RWPE2 (cell line): ENCODE results near the gene INSYN2B.

ENCODE experiments used
- ATAC-seq: fragments of 200-7000 bp; cut with Tn5 transposase; 3 replicates; pipeline ENCODE4 v1.9.1; 2021; ENCODE audit warnings: low read depth
- DNase-seq: peaks from one replicate; pipeline ENCODE4 v3.0.0-alpha.2; 2020; ENCODE audit warnings: low spot score
- H3K27ac ChIP-seq: fragments of 450-650 bp; 2 replicates; pipeline ENCODE4 v1.5.1; 2017; ENCODE audit warnings: mild to moderate bottlenecking; ENCODE audit not compliant: poor library complexity, severe bottlenecking
- H3K27me3 ChIP-seq: fragments of 250-450 bp; sonication (Bioruptor Pico); 2 replicates; pipeline ENCODE4 v1.5.1; 2021; ENCODE audit warnings: mild to moderate bottlenecking, moderate library complexity; ENCODE audit not compliant: insufficient read depth, poor library complexity, severe bottlenecking
- H3K36me3 ChIP-seq: fragments of 250-450 bp; sonication (Bioruptor Pico); 2 replicates; pipeline ENCODE4 v1.5.1; 2020; ENCODE audit warnings: low read depth, mild to moderate bottlenecking, moderate library complexity
- H3K4me1 ChIP-seq: fragments of 250-450 bp; sonication (Bioruptor Pico); 2 replicates; pipeline ENCODE4 v1.5.1; 2021; ENCODE audit warnings: mild to moderate bottlenecking, moderate library complexity; ENCODE audit not compliant: insufficient read depth, poor library complexity, severe bottlenecking
- H3K4me3 ChIP-seq: fragments of 250-450 bp; sonication (Bioruptor Pico); 2 replicates; pipeline ENCODE4 v1.5.1; 2021; ENCODE audit warnings: mild to moderate bottlenecking, moderate library complexity; ENCODE audit not compliant: severe bottlenecking
- H3K9me3 ChIP-seq: fragments of 250-450 bp; sonication (Bioruptor Pico); 2 replicates; pipeline ENCODE4 v1.5.1; 2021; ENCODE audit warnings: mild to moderate bottlenecking, moderate library complexity; ENCODE audit not compliant: severe bottlenecking
- TF ChIP-seq, protein P1 (sequence below): fragments of 450-650 bp; IDR thresholded peaks from one replicate; pipeline ENCODE4 v1.5.1; 2017; ENCODE audit warnings: mild to moderate bottlenecking, moderate library complexity; ENCODE audit not compliant: poor library complexity, severe bottlenecking

The INSYN2B gene

DNA sequence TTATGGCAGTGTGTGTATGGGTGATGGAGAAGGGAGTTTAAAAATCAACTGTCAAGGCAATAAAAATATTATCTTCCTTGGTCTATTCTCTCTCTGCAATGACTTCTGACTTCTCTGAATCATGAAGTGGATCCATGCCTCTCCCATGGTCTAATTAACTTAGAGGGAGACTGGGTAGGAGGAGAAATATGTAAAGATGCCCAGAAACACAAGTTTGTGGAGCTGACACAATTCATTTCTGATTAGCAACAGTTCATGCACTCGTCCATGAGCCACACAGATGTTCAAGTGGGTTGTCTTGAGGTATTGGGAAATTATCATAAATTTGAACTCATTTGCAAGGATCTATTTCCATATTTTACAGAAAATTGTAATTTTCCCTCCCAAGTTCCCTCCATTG lies 38.1 kb downstream of the INSYN2B start:
- ATAC-seq (no peak), DNase-seq (no peak)
- Histone ChIP-seq H3K4me1 (peaks cover 23% of the 10 kb centered on the region), H3K36me3 (no peaks in the 10 kb centered on the region), H3K9me3 (no peaks in the 10 kb centered on the region), H3K4me3 (no peak overlapping the region), H3K27me3 (no peaks in the 10 kb centered on the region), H3K27ac (no peak overlapping the region)
- TF ChIP-seq, protein P1, sequence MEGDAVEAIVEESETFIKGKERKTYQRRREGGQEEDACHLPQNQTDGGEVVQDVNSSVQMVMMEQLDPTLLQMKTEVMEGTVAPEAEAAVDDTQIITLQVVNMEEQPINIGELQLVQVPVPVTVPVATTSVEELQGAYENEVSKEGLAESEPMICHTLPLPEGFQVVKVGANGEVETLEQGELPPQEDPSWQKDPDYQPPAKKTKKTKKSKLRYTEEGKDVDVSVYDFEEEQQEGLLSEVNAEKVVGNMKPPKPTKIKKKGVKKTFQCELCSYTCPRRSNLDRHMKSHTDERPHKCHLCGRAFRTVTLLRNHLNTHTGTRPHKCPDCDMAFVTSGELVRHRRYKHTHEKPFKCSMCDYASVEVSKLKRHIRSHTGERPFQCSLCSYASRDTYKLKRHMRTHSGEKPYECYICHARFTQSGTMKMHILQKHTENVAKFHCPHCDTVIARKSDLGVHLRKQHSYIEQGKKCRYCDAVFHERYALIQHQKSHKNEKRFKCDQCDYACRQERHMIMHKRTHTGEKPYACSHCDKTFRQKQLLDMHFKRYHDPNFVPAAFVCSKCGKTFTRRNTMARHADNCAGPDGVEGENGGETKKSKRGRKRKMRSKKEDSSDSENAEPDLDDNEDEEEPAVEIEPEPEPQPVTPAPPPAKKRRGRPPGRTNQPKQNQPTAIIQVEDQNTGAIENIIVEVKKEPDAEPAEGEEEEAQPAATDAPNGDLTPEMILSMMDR, result no peak

DNA sequence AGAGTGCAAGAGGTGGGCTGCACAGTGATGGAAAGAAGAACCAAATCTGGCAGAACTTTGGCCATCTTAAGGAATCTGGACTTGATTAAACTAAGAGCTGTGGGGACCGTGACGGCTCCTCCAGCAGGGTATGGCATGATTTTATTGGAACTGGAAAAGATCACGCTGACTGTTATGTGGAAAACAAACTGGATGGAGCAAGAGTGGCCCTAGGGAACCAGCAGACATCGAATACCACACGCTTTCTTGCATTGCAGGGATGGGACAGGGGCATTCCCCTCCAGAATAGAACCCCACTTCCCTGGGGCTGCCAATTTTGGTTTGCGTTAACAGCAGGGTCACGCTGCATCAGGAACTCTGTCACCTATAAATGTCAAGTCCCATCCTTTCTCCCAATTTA lies 38.8 kb downstream of the INSYN2B start:
- Histone ChIP-seq H3K4me3 (no peak overlapping the region), H3K27ac (no peak overlapping the region), H3K27me3 (no peaks in the 10 kb centered on the region), H3K36me3 (no peaks in the 10 kb centered on the region), H3K9me3 (no peaks in the 10 kb centered on the region), H3K4me1 (peaks cover 23% of the 10 kb centered on the region)
- DNase-seq (no peak), ATAC-seq (no peak)
- TF ChIP-seq, protein P1, result no peak

DNA sequence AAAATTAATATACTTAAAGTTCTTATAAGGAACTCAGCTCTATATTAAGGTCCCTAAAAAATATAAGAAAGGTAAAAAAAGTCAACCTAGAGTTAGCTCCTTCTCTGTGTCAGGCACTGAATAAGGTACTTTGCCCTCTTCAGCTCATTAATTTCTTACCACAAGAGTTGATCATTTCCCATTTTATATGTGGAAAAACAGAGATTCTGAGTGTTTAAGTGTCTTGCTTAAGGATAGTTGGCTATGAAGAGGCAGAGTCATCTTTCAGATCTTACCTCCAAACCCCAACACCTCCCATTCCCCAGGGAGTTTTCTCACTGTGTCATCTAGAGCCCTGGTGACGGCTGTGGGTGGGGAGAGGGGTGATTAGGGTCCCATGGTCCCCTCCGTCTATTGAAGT lies 40.6 kb downstream of the INSYN2B start:
- DNase-seq (no peak), ATAC-seq (no peak)
- no peak overlapping the region for H3K27ac ChIP-seq
- no peaks in the 10 kb centered on the region for H3K27me3 ChIP-seq
- H3K9me3 ChIP-seq, result no peaks in the 10 kb centered on the region
- peaks cover 9% of the 10 kb centered on the region for H3K4me1 ChIP-seq
- H3K4me3 ChIP-seq, result no peak overlapping the region
- H3K36me3 ChIP-seq, result no peaks in the 10 kb centered on the region
- TF ChIP-seq, protein P1, result no peak

DNA sequence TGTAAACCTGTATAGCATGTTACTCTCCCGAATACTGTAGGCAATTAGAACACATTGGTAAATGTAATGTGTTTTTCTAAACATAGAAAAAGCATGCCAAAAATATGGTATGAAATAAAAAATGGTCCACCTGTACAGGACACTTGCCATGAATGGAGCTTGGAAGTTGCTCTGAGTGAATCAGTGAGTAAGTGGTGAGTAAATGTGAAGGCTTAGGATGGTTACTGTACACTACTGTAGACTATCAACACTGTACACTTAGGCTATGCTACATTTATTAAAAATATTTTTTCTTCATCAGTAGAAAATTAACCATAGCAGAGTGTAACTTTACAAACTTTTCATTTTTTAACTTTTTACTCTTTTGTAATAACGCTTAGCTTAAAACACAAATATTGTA lies 41.9 kb downstream of the INSYN2B start:
- no peaks in the 10 kb centered on the region for H3K4me1 ChIP-seq
- DNase-seq (no peak), ATAC-seq (peak; percentile 60; the same call in 2 of the 3 replicates)
- no peak overlapping the region for H3K4me3 ChIP-seq
- H3K36me3 ChIP-seq, result no peaks in the 10 kb centered on the region
- H3K27ac ChIP-seq, result no peak overlapping the region
- no peaks in the 10 kb centered on the region for H3K27me3 ChIP-seq
- TF ChIP-seq, protein P1, result no peak
- no peaks in the 10 kb centered on the region for H3K9me3 ChIP-seq

DNA sequence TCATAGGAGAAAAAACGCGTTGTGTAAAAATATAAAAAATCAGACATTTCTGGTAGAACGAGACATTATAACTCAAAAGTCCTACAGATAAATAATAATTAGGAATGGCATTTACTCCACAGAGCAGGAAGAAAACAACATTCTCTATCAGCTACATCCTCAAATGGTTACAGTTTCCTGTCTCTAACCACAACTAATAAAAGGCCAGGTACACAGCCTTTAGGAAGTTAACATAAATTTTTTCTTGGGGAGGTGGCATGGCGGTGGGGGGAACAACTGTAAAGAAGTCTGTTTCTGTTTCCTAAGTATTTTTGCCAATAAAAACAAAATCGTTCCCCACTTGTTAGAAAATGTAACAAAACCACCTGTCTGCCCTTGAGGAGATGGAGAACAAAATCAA lies 44.5 kb downstream of the INSYN2B start:
- TF ChIP-seq, protein P1, result no peak
- H3K36me3 ChIP-seq, result no peaks in the 10 kb centered on the region
- DNase-seq (no peak), ATAC-seq (no peak)
- H3K9me3 ChIP-seq, result no peaks in the 10 kb centered on the region
- H3K27me3 ChIP-seq, result no peaks in the 10 kb centered on the region
- no peak overlapping the region for H3K4me3 ChIP-seq
- H3K27ac ChIP-seq, result no peak overlapping the region
- no peaks in the 10 kb centered on the region for H3K4me1 ChIP-seq
